Left kidney (tissue), 8 donors: ENCODE measurements around the gene IMPDH1. TPM values are rescaled to one million over a fixed set of nuclear protein-coding genes. Genes with fewer than 3 reads are reported as not detected.
A peak's percentile ranks its signal among the peaks of the same experiment; 100 is the strongest.
"Not testable (repeated sequence)": the region's sequence is repeated elsewhere in the genome, so short reads cannot be mapped to it uniquely, and the experiment has no call there.

Source experiments
- DNase-seq: peaks from one replicate; pipeline ENCODE4 v3.0.0-alpha.2; 2013
- long read RNA-seq, 8 donors: transcript quantifications; one replicate each; lab custom pipeline, GENCODE V29; 2026
- polyA plus RNA-seq: library from polyadenylated mRNA; unstranded; fragments of 120-200 nt; gene quantifications from one replicate; pipeline ENCODE4 v1.2.1, GENCODE V29; 2013; ENCODE audit not compliant: insufficient read length

IMPDH1 gene
- 27.2 TPM for polyA plus RNA-seq
- long read RNA-seq, donor 1, partial matches to known transcripts, result 0 of 2 reads
- long read RNA-seq, donor 1, other reads (novel, unspliced or antisense), result 0 of 2 reads
- long read RNA-seq, donor 2, partial matches to known transcripts, result 0 of 4 reads
- long read RNA-seq, donor 2, other reads (novel, unspliced or antisense), result 0 of 4 reads
- long read RNA-seq, donor 3, partial matches to known transcripts, result 0 of 5 reads
- long read RNA-seq, donor 3, other reads (novel, unspliced or antisense), result 0 of 5 reads
- long read RNA-seq, donor 4, result 0 reads
- long read RNA-seq, donor 5, partial matches to known transcripts, result 0 of 4 reads
- long read RNA-seq, donor 5, other reads (novel, unspliced or antisense), result 0 of 4 reads
- long read RNA-seq, donor 6, partial matches to known transcripts, result 0 of 1 reads
- long read RNA-seq, donor 6, other reads (novel, unspliced or antisense), result 0 of 1 reads
- long read RNA-seq, donor 7, partial matches to known transcripts, result 0 of 2 reads
- long read RNA-seq, donor 7, other reads (novel, unspliced or antisense), result 0 of 2 reads
- long read RNA-seq, donor 8, result 0 reads

DNA sequence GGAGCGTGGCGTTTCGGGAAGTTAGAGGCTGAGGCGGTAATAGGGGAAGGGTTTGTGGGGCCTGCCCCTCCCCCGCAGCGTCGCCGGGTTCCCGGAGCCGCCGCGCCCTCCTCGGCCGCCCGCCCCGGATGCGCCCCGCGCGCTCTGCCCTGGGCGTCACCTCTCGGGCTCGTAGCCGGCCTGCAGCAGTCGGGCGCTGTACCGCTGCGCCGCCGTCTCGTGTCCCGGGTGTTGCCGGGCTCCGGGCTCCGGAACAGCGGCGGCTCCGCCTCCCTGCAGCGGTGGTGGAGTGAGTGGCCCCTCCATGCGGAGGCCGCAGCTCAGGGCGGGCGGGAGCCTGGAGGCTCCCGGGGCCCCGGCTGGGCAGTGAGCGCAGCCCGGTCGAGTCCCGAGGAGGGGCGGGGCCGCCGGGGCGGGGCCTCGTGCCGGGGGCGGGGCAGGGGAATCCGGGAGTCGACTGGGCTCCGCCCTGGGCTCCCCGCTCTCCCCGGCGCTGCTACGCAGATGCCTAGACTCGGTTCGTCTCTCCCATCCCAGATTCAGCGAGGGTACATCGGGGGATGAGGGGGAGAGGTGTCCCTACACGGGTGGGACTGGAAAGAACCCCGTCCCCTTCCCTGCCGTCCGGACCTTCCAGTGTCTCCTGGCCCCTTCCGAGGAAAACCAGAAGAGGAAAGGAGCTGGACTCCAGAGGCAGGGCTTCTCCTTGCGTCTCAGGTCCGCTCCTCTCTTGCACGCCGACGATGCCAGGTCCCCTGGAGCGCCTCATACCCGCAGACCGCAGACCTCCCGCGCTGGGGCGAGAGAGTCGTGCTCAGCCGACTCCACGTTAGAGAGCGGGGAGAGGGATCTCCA lies at the start of gene IMPDH1:
TSS of gene IMPDH1 (minus strand) at position 387 of the 855 bp plus-strand sequence. CDS start at position 306, 81 bp downstream.
- peak; percentile 75 for DNase-seq

DNA sequence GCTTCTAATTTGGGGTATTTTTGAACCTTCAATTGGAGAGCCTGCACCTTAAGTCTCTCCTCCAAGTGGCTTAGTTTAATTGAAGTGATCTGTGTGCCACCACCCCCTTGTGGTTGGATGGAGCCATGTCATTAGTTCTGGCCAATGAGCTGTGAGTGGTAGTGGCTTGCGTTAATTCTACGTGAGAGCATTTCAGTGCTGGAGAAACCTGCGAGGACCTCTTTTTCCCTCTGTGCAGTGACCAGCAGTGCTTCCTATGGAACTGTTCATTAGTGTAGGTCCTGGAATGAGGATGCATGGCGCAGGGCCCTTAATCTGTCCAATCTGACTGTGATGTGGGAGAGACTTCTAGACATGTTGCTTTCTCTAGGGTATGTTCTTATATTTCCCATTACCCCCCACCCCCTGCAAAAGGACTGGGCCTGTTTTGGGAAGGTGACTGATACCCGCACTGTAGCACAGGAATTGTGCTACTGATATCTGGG lies 49.7 kb upstream of the IMPDH1 start:
- DNase-seq, result peak; percentile 60

DNA sequence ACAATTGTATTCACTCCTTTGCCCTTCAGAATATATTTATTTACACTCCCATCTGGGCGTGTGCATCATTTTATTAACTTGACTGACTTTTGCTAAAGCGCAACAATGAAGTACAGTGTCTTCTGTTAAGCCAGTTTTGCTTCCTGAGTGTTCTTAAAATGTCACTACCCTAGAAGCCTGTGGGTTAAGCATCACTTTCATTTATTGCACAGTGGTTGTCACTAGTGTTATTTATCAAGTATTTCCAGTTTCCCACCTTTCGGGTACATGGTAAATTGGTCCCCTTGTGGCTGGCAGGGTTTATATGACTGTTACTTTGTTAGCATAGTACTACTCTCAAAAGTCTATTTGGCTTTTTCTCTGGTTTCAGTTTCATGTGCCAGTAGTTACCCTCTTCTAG lies 49.2 kb upstream of the IMPDH1 start:
- no peak for DNase-seq

DNA sequence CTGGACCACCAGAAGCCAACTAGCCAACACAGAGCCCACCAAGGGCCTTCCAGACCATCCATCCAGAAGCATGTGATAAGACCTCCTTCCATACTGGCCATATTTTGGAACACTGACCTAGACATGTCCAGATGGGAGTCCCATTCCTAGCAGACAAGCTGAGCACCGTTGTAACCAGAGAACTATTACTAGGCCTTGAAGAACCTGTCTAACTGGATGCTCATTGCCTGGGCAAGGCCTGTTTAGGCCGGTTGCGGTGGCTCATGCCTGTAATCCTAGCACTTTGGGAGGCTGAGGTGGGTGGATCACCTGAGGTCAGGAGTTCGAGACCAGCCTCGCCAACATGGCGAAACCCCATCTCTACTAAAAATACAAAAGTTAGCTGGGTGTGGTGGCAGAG lies 47.6 kb upstream of the IMPDH1 start:
- not testable (repeated sequence) for DNase-seq

DNA sequence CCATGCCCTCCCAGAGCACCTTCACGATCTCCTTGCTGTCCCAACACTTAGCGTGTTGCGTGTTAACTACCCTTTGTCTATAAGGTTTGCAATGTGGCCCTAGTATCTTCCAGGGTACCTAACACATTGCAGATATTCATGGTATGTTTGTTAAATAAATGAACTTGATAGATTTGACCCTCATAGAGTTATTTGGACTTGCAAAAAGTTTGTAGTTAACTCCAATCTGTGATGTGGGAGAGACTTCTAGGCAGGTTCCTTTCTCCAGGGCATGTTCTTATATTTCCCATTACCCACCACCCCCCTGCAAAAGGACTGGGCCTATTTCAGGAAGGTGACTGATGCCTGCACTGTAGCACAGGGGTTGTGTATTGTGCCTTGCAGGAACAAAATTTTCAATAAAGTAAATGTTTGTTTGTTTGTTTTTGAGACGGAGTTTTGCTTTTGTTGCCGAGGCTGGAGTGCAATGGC lies 46.5 kb upstream of the IMPDH1 start:
- DNase-seq, result peak; percentile 15

DNA sequence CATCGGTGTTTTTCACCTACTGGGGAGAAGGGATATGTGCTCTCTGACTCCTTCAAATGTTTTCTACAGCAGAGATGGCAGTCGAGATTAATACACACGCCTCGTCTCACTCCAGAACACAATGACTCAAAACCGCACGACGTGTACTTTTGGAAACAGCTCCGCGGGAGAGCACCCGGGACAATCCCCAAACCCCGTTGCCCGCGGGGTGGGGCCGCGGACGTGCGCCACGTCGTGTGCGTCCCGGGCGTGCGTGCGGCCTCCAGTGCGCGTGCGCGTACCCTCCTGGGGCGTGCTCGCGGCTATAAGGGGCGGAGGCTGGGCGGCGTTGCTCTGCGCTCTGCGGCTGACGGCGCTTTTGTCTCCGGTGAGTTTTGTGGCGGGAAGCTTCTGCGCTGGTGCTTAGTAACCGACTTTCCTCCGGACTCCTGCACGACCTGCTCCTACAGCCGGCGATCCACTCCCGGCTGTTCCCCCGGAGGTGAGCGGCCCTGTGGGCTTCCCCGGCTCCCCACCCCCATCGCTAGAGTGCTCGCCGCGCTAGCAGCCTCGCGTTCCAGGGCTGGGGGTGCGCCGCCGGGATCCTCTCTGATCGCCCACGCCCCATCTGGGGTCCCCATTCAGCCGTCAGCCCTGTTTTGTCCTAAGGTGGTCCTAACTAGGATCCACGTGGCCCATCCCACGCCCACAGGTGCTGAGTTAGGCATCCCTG lies 45.9 kb upstream of the IMPDH1 start, which contains the start of gene HILPDA:
TSS of gene HILPDA (plus strand) at position 336 of the 712 bp plus-strand sequence. CDS start 1,391 bp downstream, outside the sequence.
- DNase-seq, result peak; percentile 85

DNA sequence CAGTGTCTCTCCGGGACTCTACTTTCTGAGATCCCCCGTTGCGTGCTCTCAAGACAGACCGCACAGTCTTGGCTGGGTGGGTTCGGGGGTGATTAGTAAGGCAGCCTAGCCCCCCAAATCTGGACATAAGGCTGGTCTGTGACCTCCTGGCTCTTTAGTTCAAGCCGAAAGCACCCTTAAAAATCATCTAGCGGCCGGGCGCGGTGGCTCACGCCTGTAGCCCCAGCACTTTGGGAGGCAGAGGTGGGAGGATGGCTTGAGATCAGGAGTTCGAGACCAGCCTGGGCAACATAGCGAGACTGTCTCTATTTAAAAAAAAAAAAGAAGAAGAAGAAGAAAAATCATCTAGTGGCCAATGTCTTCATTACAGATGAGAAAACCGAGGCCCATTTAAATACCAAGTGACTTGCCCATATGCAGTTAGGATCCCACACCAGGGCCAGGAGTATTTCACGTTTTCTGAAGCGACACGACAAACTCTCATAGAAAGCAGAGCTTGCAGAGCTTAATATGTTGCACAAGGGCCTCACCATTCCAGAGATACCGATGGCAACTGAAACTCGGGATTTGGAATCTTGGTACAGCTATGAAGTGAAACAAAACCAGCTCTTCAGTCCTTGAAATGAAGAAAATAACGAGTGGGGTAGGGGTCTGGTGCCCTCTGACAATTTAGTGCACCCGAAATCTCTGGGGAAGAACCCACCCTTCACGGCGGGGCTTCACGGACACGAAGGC lies 45.2 kb upstream of the IMPDH1 start:
- no peak for DNase-seq

DNA sequence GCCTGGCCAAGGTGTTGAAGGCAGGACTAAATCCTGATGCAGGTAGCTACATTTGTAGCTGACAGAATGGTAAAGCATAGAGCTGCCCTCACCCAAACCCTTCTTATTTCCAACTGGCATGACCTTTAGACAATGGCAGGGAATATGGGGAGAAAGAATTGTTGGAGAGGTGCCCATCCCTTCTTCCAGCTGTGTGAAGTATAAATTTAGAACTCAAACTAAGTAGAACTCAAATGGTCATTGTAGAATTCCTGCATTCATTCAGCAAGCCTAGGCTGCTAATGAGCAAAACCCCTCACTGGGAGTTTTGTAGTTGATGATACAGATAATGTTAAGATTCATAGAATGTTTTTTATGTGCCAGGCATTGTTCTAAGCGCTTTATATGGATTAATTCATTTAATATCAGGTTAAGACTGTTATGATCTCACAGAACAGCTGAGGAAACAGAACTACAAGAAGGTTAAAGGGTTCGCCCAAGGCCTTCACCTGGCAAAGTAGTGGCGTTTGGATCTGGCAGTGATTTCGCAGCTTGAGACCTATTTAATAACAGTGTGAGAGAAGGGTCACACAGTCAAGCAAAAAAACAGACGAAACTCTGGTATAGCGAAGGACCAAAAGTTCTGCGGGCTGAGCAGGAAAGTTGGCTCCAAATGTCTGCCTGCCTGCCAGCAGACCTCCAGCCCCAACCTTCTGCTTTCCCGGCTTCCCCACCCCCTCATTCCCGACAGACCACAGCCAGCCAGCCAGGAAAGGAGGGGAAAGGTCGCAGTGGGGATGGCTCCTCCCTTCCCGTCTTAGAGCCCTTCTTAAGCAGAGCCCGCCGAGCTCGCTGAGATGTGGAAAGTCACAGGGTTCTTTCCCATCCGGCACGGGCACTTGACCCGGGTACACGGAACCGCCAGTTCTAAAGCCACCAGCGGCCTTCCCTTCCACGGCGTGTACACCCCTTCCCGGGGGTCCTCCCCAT lies 44.3 kb upstream of the IMPDH1 start:
- peak; percentile 84 for DNase-seq

DNA sequence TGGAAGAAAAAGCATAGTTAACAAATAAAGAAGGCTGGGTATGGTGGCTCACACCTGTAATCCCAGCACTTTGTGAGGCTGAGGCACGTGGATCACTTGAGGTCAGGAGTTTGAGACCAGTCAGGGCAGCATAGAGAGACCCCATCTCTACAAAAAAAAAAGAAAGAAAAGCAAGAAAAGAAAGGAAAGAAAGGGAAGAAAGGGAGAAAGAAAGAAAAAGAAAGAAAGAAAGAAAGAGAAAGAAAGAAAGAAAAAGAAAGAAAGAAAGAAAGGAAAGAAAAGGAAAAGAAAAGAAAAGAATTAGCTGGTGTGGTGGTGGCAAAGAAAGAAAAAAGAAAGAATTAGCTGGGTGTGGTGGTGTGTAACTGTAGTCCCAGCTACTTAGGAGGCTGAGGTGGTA lies 42.8 kb upstream of the IMPDH1 start:
- DNase-seq, result no peak

DNA sequence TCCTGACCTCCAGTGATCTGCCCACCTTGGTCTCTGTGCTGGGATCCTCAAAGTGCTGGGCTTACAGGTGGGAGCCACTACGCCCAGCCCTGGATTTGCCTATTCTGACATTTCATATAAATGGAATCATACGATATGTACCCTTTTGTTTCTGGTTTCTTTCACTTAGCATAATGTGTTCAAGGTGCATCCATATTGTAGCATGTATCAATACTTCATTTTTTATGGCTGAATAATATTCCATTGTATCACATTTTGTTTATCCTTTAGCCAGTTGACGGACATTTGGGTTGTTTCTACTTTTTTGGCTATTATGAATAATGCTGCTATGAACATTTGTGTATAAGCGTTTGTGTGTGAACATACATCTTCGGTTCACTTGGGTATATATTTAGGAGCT lies 41.1 kb upstream of the IMPDH1 start:
- no peak for DNase-seq

DNA sequence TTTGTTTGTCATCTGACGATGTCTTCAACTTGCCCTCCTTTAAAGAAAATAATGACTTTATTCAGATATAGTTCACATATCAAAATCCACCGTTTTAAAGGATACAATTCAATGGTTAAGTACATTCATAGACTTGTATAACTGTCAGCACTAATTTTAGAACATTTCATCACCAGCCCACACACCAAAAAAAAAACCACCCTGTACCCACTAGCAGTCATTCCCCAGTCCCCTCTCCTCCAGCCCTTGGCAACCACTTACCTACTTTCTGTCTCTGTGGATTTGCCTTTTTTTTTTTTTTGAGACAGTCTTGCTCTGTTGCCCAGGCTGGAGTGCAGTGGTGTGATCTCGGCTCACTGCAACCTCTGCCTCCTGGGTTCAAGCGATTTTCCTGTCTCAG lies 40.6 kb upstream of the IMPDH1 start:
- DNase-seq, result no peak

DNA sequence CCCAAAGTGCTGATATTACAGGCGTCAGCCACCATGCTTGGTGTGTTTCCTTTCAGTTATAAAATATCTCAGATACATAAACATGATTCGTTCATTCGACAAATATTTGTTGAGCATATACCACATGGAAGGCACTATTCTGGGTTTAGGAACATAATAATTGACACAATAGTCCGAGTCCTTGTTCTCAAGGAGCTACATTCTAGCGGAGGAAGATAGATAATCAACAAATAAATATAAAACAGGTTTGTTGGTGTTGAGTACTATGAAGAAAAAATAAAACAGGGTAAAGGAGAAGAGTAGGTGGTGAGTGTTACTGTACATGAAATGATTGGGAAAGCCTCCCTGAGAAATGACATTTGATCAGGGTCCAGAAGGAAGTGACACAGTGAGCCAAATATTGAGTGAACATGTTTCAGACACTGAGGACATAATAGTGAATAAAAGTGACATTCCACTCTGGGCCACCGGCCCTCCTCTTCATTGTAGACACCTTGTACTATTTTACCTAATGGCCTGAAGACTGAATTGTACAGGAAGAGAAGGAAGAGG lies 39.0 kb upstream of the IMPDH1 start:
- no peak for DNase-seq

DNA sequence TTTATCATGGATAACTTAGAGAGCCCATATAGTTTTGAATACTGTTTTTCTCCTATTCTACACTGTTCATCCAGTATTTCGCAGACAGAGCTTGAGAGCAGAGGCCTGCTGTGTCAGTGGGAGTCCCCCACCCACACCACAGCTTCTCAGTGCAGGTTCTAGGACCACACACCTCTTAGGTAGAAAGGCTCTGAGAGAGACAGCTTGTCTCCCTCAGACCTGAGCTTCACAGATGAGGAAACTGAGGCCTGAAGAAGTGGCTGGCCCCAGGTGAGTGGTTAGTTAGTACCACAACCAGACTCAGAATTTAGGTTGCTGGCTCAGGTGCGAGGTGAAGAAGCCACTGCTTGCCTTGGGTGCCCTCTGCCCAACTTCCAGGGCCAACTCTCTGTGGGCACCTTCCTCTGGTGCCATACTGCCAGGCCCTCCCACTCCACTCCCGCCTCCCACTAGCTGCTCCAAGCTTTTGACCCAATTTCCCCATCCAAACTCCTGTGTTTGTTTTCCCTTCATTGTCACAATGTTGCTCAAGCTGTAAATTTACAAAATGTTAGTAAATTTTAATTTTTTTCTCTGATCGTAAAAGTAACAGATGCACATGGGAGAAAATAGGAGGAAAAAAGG lies 38.3 kb upstream of the IMPDH1 start:
- DNase-seq, result no peak

DNA sequence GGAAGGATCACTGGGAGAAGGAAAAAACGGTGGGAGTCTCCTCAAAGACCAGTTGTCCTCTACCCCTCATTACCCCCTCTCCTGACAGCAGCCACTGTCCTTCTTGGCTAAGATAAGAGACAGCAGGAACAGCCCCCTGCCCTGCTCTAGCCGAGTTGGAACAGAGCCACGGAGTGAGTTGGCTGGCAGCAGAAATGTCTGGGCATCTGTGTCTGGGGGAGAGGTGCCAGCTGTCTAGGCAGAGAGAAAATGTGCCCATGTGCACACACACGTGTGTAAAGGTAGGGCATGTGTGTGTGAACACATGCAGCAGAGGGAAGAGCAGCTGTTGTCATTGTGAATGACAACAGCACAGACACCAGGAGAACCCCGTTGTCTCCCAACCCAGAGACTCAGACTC lies 36.5 kb upstream of the IMPDH1 start:
- no peak for DNase-seq

DNA sequence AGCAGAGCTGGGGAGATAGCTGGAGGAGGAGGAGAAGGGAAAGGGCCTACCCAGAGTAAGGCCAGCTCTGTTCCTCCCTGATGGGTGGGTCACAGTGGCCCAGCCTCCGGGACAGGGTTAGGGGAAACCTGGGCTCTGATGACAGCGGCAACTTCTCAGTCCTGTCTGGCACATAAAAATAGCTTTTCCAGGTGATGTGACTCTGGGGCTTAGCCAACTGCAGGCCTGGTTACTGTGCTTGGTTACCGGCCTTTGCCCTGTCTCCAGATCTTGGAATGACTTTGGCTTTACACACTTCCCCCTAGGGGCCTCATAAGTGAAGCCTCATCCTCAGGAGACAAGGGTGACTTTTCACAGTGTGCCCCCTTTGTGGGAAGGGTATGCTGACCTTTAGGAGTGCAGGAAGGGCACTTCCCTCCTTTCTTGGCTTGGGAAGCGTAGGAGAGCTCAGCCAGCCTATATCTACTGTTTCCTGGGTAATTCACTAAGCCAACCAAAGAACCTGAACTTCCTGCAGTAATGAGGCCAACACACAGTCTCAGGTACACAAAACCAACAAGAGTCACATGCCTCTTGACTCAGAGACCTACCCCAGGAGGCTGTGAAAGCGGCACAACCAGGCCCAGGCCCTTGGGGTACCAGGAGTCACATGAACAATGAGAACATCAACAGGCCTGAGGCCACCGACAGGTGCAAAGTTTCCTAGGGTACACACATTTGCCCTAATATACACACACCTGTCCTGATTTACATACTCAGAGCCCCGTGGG lies 34.2 kb upstream of the IMPDH1 start:
- DNase-seq, result no peak

DNA sequence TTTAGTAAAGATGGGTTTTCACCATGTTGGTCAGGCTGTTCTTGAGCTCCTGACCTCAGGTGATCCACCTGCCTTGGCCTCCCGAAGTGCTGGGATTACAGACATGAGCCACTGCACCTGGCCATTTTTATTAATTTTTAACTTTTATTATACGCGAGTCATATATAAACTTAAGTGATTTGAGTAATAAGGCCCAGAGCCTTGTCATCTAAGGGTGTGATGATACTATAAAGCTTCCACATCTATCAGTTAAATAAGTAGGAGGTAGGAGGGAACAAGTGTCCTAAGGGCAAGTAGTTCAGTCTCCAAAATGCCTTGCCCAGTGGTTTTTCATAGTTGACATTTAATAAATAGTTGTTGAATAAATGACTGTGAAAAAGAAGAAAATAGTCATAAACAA lies 32.6 kb upstream of the IMPDH1 start:
- no peak for DNase-seq

DNA sequence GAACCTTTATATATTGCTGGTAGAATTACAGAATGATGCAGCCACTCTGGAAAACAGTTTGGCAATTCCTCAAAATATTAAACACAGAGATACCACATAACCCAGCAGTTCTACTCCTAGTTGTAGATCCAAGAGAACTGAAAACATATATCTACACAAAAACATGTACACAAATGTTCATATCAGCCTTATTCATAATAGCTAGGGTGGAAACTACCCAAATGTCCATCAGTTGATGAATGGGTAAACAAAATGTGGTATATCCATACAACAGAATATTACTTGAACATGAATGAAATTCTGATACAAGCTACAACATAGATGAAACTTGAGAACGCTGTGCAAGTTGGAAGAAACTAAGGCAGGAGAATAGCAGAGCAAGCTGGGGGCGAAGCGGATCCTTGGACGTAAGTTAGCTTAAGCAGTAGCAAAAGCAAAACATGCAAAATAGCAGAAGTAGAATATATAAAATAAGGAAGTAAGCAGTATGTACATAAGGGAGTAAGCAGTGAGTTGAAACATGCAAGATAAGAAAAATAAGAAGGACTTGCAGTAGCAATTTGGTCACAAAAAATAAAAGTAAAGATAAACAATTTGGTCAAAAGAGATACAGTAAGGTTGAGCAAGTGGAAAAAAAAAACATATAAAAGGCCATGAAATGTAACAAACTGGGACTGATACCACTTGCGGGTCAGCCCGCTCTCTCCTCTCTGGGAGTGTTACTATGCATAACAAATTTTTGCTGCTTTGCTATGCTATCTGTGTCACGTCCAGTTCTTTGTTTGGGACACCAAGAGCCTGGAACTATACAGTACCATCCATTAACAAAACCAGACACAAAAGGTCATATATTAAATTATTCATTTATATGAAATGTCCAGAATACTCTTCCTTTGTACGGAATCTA lies 27.9 kb upstream of the IMPDH1 start:
- no peak for DNase-seq
